GM21360 (cell line): Measurements from ENCODE around the gene TPPP.
"Not testable (repeated sequence)": the region's sequence is repeated elsewhere in the genome, so short reads cannot be mapped to it uniquely, and the experiment has no call there.

Source experiments
- ATAC-seq: cut with Tn5 transposase; IDR thresholded peaks from one replicate; pipeline ENCODE4 v1.9.1; 2021; ENCODE audit warnings: mild to moderate bottlenecking, moderate library complexity; ENCODE audit not compliant: unreplicated experiment

TPPP gene

GRCh38 chr5:693271-694041 lies at the start of gene TPPP:
TSS of gene TPPP (minus strand) at chr5:693352. CDS start at chr5:678060, 15,292 bp downstream.
- peak; percentile 69 for ATAC-seq

- not testable (repeated sequence) for ATAC-seq
Observed at GRCh38 chr5:742276-742675, 49.1 kb upstream of the TPPP start.

- not testable (repeated sequence) for ATAC-seq
Observed at GRCh38 chr5:734145-734544, 41.0 kb upstream of the TPPP start.

- ATAC-seq, result not testable (repeated sequence)
Observed at GRCh38 chr5:732754-733454, 39.8 kb upstream of the TPPP start.

DNA sequence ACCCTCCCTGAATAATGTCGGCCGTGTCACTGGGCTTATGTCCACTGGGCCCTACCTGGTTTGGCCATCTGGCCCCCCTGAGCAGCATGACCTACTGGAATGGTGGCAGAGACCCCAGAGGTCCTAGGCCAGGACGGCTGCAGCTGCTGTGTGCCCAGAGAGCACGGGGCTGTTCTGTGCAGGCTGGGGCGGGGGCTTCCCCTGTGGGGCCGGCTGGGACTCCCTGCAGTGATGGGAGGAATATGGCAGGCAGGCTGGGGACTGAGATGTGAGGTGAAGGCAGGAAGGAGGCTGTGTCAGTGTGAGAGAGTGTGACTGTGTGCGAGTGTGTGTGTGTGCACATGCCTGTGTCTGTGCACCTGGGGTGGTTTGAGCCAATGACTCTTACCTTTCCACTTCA lies 36.1 kb upstream of the TPPP start:
- not testable (repeated sequence) for ATAC-seq

GRCh38 chr5:727087-727486 lies 33.9 kb upstream of the TPPP start:
- ATAC-seq, result not testable (repeated sequence)

DNA sequence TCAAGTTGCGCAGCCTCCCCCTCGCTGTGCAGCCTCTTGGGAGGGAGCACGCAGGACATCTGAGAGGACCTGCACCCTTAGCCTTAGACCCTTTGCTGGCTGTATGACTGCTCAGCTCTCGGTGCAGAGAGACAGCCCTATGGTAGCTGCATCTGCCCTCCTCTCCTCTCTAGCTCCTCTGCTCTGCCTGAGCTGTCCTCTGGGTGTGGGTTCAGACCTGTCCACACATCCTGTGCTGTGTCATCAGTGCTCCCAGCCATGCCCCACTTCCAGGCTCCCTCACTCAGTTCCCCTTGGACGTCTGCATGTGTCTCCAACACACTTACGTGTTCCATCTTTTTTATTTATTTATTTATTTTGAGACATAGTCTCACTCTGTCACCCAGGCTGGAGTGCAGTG lies 30.7 kb upstream of the TPPP start:
- not testable (repeated sequence) for ATAC-seq

- not testable (repeated sequence) for ATAC-seq
Observed at GRCh38 chr5:723309-723708, 30.2 kb upstream of the TPPP start.

GRCh38 chr5:719379-719778 lies 26.2 kb upstream of the TPPP start:
- ATAC-seq, result not testable (repeated sequence)

DNA sequence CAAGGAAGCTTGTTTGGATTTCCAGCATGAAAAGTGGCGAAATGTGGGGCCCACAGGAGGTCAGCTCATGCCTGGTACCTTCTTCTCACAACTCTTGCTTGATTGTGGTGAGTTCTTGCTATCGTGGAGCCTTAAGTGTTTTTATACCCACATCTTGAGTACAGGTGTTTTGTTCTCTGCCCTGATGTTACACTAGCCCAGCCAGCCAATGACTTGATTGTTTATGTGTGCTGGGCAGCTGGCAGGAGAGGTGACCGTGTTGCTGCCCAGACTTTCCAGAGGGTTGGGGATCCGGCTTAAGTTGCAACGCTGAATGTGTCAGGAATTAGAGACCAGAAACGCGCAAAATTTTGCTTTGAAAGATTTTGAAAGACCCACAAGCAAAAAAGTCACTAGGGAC lies 24.0 kb upstream of the TPPP start:
- no peak for ATAC-seq

- not testable (repeated sequence) for ATAC-seq
Observed at GRCh38 chr5:716740-717139, 23.6 kb upstream of the TPPP start.

DNA sequence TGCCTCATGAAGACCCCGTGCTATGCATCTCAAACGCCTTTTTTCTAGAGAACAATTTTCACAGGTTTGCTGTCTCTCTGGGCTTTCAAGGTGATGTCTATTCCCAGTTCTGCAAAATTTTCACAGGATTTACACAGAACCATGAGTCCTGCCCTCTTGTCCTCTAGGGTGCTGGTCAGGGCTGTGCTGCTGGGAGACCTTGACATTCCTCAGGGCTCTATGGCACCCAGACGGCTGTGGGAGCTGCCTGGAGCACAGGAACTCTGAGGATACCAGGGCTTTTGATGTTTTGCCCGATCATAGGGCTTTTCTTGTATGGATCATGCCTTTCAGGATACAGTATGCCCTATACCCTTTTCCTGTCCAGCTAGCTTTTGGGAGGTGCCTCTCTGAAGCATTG lies 22.5 kb upstream of the TPPP start:
- ATAC-seq, result not testable (repeated sequence)

GRCh38 chr5:714215-715118 lies 21.3 kb upstream of the TPPP start:
- ATAC-seq, result not testable (repeated sequence)

GRCh38 chr5:713686-714085 lies 20.5 kb upstream of the TPPP start:
- not testable (repeated sequence) for ATAC-seq

DNA sequence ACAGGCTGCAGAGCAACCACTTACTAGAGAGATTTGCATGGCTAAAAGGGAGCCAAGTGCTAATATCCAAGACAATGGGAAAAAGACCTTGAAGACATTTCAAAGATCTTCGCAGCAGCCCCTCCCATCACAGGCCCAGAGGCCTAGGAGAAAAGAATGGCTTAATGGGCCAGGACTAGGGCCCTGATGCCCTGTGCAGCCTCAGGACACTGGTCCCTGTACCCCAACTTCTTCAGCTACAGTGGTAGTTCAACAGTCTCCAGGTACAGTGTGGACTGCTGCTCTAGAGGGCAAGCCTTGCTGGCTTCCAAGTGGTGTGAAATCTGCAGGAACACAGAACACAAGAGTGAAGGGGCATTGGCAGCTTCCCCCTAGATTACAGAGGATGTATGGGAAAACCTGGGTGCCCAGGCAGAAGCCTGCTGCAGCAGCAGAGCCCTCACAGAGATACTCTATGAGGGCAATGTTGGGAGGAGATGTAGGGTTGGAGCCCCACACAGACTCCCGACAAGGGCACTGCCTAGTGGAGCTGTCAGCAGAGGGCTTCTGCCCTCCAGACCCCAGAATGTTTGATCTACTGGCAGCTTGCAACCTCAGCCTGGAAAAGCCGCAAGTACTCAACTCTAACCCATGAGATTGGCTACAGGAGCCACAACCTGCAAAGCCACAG lies 15.8 kb upstream of the TPPP start:
- not testable (repeated sequence) for ATAC-seq

DNA sequence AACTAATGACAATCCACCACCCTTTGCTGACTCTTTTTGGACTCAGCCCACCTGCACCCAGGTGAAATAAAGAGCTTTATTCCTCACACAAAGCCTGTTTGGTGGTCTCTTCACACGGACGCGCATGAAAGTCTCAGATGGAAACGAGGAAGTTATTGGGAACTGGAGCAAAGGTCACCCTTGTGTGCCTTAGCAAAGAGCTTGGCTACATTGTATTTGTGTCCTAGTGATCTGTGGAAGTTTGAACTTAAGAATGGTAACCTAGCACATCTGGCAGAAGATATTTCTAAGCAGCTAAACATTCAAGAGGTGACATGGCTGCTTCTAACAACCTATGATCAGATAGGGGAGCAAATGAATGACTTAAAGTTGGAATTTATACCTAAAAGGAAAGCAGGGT lies 15.2 kb upstream of the TPPP start:
- not testable (repeated sequence) for ATAC-seq

GRCh38 chr5:706127-706526 lies 13.0 kb upstream of the TPPP start:
- ATAC-seq, result not testable (repeated sequence)

DNA sequence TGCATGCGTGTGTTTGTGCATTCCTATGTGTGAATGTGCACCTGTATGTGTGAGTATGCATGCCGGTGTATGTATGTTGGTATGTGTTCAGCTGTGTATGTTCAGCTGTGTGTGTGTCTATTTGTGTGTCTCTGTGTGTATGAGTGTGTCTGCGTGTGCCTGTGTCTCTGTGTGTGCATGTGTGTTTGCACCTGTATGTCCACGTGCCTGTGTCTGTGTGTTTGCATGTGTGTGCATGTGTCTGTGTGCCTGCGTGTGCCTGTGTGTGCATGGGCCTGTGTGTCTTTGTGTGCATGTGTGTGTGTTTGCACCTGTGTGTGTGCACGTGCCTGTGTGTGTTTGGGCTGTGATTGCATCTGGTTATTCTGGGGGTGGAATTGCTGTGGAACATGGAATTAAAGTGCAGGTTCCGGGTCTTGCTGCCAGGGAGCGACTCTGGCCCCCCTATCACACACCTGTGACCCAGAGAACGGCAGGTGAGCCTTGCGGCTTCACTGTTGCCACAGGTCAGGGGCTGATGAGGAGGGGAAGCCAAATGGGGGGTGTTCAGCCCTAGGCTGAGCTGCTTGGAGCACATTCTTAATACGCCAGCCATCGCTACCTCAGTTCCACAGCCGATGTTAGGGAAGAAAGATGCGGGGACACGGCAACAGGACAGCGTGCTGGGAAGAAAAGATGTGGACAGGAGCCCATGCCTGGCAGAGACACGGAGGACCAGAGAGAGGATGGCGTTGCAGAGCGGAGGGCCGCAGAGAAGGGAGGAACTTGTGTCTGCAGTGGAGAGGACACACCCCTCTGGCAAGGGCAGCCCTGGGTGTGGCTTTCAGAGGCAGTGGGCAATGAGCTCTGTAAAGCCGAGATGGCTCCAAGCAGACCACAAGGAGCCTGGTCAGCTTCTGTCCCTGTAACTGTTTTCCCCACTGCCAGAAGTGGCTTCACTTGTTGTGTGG lies 3.9 kb upstream of the TPPP start:
- ATAC-seq, result not testable (repeated sequence)

DNA sequence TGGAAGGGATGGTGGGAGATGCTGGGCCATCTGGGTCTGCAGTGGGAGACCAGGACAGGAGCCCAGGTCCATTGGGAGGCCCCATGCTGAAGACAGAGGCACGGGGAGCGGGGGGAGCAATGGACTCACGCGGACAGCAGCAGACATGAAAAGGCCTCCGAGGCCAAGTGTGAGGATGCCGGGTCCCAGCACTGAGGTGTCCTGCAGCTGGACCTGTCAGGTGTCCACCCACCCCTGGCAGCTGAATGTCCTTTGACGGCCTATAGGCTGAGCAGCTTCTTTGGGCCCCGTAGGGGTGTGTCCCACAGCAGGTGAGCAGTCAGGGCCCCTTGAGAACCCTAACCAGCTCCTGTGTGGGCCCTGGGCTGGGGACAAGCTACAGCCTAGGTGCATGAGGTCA lies 3.0 kb upstream of the TPPP start:
- not testable (repeated sequence) for ATAC-seq
